B cell (primary cell): ENCODE results near the gene FCER2. TPM values are rescaled to one million over a fixed set of nuclear protein-coding genes. Genes with fewer than 3 reads are reported as not detected.

ENCODE experiments used
- ATAC-seq: fragments of 200-7000 bp; cut with Tn5 transposase; one replicate; pipeline ENCODE4 v1.10.0; 2021; ENCODE audit warnings: low read depth, mild to moderate bottlenecking, moderate number of reproducible peaks, moderate library complexity
- CTCF ChIA-PET: fragments of 350-600 bp; sonication (Branson Sonifier 250); formaldehyde crosslinking; loops from one replicate; lab custom pipeline; 2021; ENCODE audit warnings: antibody characterized with exemption, inconsistent platforms; lab: Charles Lee
- POLR2A ChIA-PET: fragments of 350-600 bp; sonication (Branson Sonifier 250); formaldehyde crosslinking; loops from one replicate; lab custom pipeline; 2021; ENCODE audit warnings: antibody characterized with exemption; lab: Charles Lee
- DNase-seq: peaks from one replicate; pipeline ENCODE4 v3.0.0; 2013
- H2AFZ ChIP-seq: 2 replicates; pipeline ENCODE4 v1.6.1; 2012; ENCODE audit warnings: mild to moderate bottlenecking, low read depth, low read length; ENCODE audit not compliant: insufficient read depth, poor library complexity, severe bottlenecking
- H3K27ac ChIP-seq, 2 donors: 1 replicate in 1 of 2; 2 replicates in 1 of 2; pipeline ENCODE4 v1.5.1; 2012 to 2013; ENCODE audit warnings: low read length in 2 of 2, mild to moderate bottlenecking in 2 of 2, moderate library complexity in 1 of 2
- H3K27me3 ChIP-seq, 4 experiments: fragments of 200-600 bp in 1 of 4; sonication (generic) in 1 of 4; replicated peaks in 1 of 4; 1 replicate in 2 of 4; 2 replicates in 2 of 4; pipeline versions ENCODE4 v1.6.1 to v1.7.0; 2013 to 2016; ENCODE audit warnings: low read length in 3 of 4, mild to moderate bottlenecking in 2 of 4, mixed read lengths in 1 of 4, moderate library complexity in 1 of 4; ENCODE audit not compliant: insufficient read depth in 4 of 4, control insufficient read depth in 3 of 4; ENCODE audit errors: control extremely low read depth in 1 of 4
- H3K36me3 ChIP-seq, 2 experiments: replicated peaks in 1 of 2; 1 replicate in 1 of 2; 2 replicates in 1 of 2; pipeline versions ENCODE4 v1.6.1 to v1.7.1; 2013; ENCODE audit warnings: low read length in 1 of 2; ENCODE audit not compliant: insufficient read depth in 2 of 2, control insufficient read depth in 1 of 2; ENCODE audit errors: control extremely low read depth in 1 of 2, extremely low read depth in 1 of 2
- H3K4me1 ChIP-seq, 2 donors: fragments of 200-600 bp in 1 of 2; sonication (generic) in 1 of 2; 1 replicate in 1 of 2; 2 replicates in 1 of 2; pipeline versions ENCODE4 v1.5.1 to v1.6.1; 2013 to 2017; ENCODE audit warnings: low read length in 2 of 2; ENCODE audit not compliant: control insufficient read depth in 2 of 2, insufficient read depth in 2 of 2
- H3K4me2 ChIP-seq: replicated peaks from 2 replicates; pipeline ENCODE3; 2012; ENCODE audit warnings: mild to moderate bottlenecking, low read depth, low read length; ENCODE audit not compliant: poor library complexity, severe bottlenecking
- H3K4me3 ChIP-seq, 5 experiments: fragments of 200-600 bp in 1 of 5; sonication (generic) in 1 of 5; 1 replicate in 3 of 5; 2 replicates in 2 of 5; pipeline versions ENCODE4 v1.5.1 to v1.7.0; 2011 to 2016; ENCODE audit warnings: low read length in 4 of 5, mild to moderate bottlenecking in 4 of 5, low read depth in 2 of 5, control low read depth in 1 of 5, moderate library complexity in 1 of 5; ENCODE audit not compliant: insufficient read depth in 1 of 5; ENCODE audit errors: control extremely low read depth in 1 of 5, extremely low read depth in 1 of 5
- H3K79me2 ChIP-seq: fragments of 200-600 bp; sonication (generic); one replicate; pipeline ENCODE4 v1.6.0; 2016; ENCODE audit warnings: low read length; ENCODE audit not compliant: control insufficient read depth, insufficient read depth
- H3K9ac ChIP-seq: fragments of 200-600 bp; sonication (generic); 2 replicates; pipeline ENCODE4 v1.6.1; 2017; ENCODE audit warnings: mild to moderate bottlenecking, low read length, moderate library complexity
- H3K9me3 ChIP-seq, 3 donors: one replicate each; pipeline versions ENCODE4 v1.6.1 to v1.7.1; 2013; ENCODE audit warnings: low read length in 2 of 3; ENCODE audit not compliant: control insufficient read depth in 2 of 3, insufficient read depth in 1 of 3; ENCODE audit errors: control extremely low read depth in 1 of 3
- H4K20me1 ChIP-seq: 2 replicates; pipeline ENCODE4 v1.6.0; 2012; ENCODE audit warnings: mild to moderate bottlenecking, low read length; ENCODE audit not compliant: insufficient read depth, control insufficient read depth, poor library complexity, severe bottlenecking
- H3K27ac Mint-ChIP-seq: one replicate; pipeline ENCODE4 v1.8.0; 2021; ENCODE audit warnings: mixed read lengths
- H3K27me3 Mint-ChIP-seq: one replicate; pipeline ENCODE4 v1.8.0; 2021; ENCODE audit warnings: mixed read lengths
- H3K4me1 Mint-ChIP-seq: one replicate; pipeline ENCODE4 v1.8.0; 2021; ENCODE audit warnings: mixed read lengths
- H3K4me3 Mint-ChIP-seq: one replicate; pipeline ENCODE4 v1.8.0; 2021; ENCODE audit warnings: mixed read lengths
- H3K9me3 Mint-ChIP-seq: one replicate; pipeline ENCODE4 v1.8.0; 2022; ENCODE audit warnings: mixed read lengths; ENCODE audit not compliant: insufficient read depth
- CTCF ChIP-seq: fragments of 200-600 bp; IDR thresholded peaks from one replicate; pipeline ENCODE4 v1.8.0; 2022; ENCODE audit warnings: antibody characterized with exemption, mild to moderate bottlenecking
- EZH2 ChIP-seq: IDR thresholded peaks from 2 replicates; pipeline ENCODE4 v1.6.1; 2012; ENCODE audit warnings: borderline replicate concordance, low read depth, mild to moderate bottlenecking, moderate library complexity, low read length; ENCODE audit not compliant: insufficient read depth, poor library complexity, severe bottlenecking
- whole genome bisulfite sequencing: methylation state at CpG from one replicate; pipeline ENCODE4 v1.1.5; 2013; ENCODE audit warnings: missing lambda C conversion rate; ENCODE audit not compliant: insufficient coverage; 5-methylcytosine and 5-hydroxymethylcytosine counted together
- intact Hi-C: fragments of 100-400 bp; cut with micrococcal nuclease; formaldehyde crosslinking; loops from one replicate; pipeline ENCODE4 v1.10.0; 2022
- polyA plus RNA-seq: library from polyadenylated mRNA; depleted of rRNA; stranded (reverse); fragments of >200 nt; gene quantifications from 2 replicates; pipeline ENCODE4 v1.2.3, GENCODE V29; 2012
- total RNA-seq, 2 donors: library from RNA; stranded (reverse); fragments of 120-200 nt in 1 of 2; gene quantifications; 1 replicate in 1 of 2; 2 replicates in 1 of 2; pipeline versions ENCODE4 v1.2.3 to v1.2.4, GENCODE V29; 2013 to 2022

The FCER2 gene
- total and polyA plus RNA-seq, 2 donors (not counting 1 experiment from before 2014, with no cell fraction given), result 17.1 to 419 TPM

GRCh38 chr19:7703332-7703731 is 1.4 kb upstream of the FCER2 start:
- Histone ChIP-seq H4K20me1 (no peaks in the 10 kb centered on the region), H3K36me3 (peaks cover 0 to 9% of the 10 kb centered on the region in 2 experiments), H3K9me3 (peaks cover 0 to 6% (median 0%) of the 10 kb centered on the region in 3 donors), H3K27ac (peak overlapping the region; percentile 95 to 98), H2AFZ (peak overlapping the region; percentile 4), H3K79me2 (peaks cover 81% of the 10 kb centered on the region), H3K27me3 (no peaks in the 10 kb centered on the region), H3K4me2 (peak overlapping the region; percentile 71), H3K4me1 (peaks cover 88 to 97% of the 10 kb centered on the region in 2 donors), H3K9ac (no peak overlapping the region), H3K4me3 (no peak overlapping the region)
- POLR2A ChIA-PET, result interaction anchor here (0.6 to 2.6 kb wide), 4 partner anchors 23 to 125 kb away, joined by 3 to 15 read pairs (median 6); partner anchors contain the start of gene TRAPPC5
- H3K9me3 Mint-ChIP-seq, result no peaks in the 10 kb centered on the region
- intact Hi-C loops, result loop anchor here (10.0 kb wide), 1 partner anchor 359 kb away; the partner anchor contains the start of gene ARHGEF18
- WGBS, result 92% methylated on average over 8 of the region's 8 CpGs
- peak overlapping the region; percentile 87 for H3K4me3 Mint-ChIP-seq
- no peak for TF ChIP-seq EZH2
- TF ChIP-seq CTCF, result no peak
- ATAC-seq (no peak), DNase-seq (no peak)
- peak overlapping the region; percentile 100 for H3K27ac Mint-ChIP-seq
- CTCF ChIA-PET, result interaction anchor here (7.0 to 8.3 kb wide), 2 partner anchors 23 to 98 kb away, joined by 58 read pairs; partner anchors contain the start of gene TRAPPC5
- H3K27me3 Mint-ChIP-seq, result no peaks in the 10 kb centered on the region
- peaks cover 84% of the 10 kb centered on the region for H3K4me1 Mint-ChIP-seq

- Mint-ChIP-seq H3K9me3 (no peaks in the 10 kb centered on the region), H3K27ac (peak overlapping the region; percentile 100), H3K27me3 (no peaks in the 10 kb centered on the region), H3K4me3 (peak overlapping the region; percentile 89), H3K4me1 (peaks cover 85% of the 10 kb centered on the region)
- TF ChIP-seq EZH2 (no peak), CTCF (no peak)
- Histone ChIP-seq H3K27me3 (no peaks in the 10 kb centered on the region), H3K4me2 (peak overlapping the region; percentile 72), H3K4me1 (peaks cover 87 to 97% of the 10 kb centered on the region in 2 donors), H4K20me1 (no peaks in the 10 kb centered on the region), H3K36me3 (peaks cover 0 to 30% of the 10 kb centered on the region in 2 experiments), H2AFZ (no peak overlapping the region), H3K4me3 (peak overlapping the region; percentile 9 to 77 (median 72)), H3K9me3 (peaks cover 0 to 6% (median 0%) of the 10 kb centered on the region in 3 donors), H3K79me2 (peaks cover 90% of the 10 kb centered on the region), H3K9ac (peak overlapping the region; percentile 59), H3K27ac (peak overlapping the region; percentile 95 to 98)
- DNase-seq (no peak), ATAC-seq (no peak)
- ChIA-PET POLR2A (interaction anchor here (0.5 to 2.6 kb wide), 7 partner anchors 10 to 112 kb away, joined by 3 to 15 read pairs (median 5); partner anchors contain the start of gene TRAPPC5), CTCF (interaction anchor here (0.6 to 8.3 kb wide), 4 partner anchors 12 to 111 kb away, joined by 3 to 58 read pairs (median 30); partner anchors contain the start of gene TRAPPC5)
- intact Hi-C loops, result loop anchor here (10.0 kb wide), 1 partner anchor 356 kb away; the partner anchor contains the start of gene ARHGEF18
- 78% methylated on average over 11 of the region's 12 CpGs for WGBS
Measured at GRCh38 chr19:7701049-7701653, 780 bp downstream of the FCER2 start.
